ENCODE results near the gene SBF1.
A peak's percentile ranks its signal among the peaks of the same experiment; 100 is the strongest.

The SBF1 gene

DNA sequence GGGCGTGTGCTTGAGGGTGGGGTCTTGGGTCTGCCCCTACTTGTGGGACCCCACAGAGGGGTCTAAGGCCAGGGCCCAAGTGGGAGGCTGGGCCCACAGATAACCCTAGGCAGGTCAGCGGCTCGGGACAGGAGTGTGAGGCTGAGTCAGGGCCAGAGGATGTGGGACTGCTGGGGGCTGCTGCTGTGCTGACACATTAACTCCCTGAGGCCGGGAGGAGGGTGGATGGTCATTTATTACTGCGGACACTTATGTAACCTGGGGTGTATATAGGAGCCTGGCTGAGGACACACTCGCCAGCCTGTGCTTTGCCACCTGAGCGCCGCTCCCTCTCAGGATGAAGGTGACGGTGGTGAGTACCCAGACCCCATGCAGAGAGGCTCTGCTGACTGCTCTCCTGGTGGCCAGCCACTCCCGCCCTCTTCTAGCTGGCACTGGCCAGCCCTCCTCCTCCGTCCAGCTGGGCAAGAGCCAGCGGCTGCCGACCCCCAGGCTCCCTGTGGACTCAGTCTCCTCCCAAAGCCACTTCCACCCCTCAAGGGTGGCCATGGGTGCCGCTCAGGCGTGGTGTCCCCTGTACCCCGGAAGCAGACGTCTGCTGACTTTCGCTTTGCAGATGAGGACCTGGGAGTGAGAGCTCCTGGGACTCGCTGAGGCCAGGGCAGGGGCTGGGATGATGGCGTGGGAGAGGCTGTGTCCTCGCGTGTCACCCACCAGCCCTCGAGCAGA lies 11.9 kb upstream of the SBF1 start, which contains the start of gene MIOX:
MIOX (plus strand) TSS at position 299 of the 729 bp plus-strand sequence; CDS start at position 338, 39 bp downstream.
- no peak for DNase-seq
- in situ Hi-C loops (cut with MboI; ENCODE audit: low pct_unique_long_range_greater_than_20kb, low sequenced_read_pairs) = loop anchor here (10.0 kb wide), 1 partner anchor 52 kb away; no protein-coding TSS in a partner anchor

DNA sequence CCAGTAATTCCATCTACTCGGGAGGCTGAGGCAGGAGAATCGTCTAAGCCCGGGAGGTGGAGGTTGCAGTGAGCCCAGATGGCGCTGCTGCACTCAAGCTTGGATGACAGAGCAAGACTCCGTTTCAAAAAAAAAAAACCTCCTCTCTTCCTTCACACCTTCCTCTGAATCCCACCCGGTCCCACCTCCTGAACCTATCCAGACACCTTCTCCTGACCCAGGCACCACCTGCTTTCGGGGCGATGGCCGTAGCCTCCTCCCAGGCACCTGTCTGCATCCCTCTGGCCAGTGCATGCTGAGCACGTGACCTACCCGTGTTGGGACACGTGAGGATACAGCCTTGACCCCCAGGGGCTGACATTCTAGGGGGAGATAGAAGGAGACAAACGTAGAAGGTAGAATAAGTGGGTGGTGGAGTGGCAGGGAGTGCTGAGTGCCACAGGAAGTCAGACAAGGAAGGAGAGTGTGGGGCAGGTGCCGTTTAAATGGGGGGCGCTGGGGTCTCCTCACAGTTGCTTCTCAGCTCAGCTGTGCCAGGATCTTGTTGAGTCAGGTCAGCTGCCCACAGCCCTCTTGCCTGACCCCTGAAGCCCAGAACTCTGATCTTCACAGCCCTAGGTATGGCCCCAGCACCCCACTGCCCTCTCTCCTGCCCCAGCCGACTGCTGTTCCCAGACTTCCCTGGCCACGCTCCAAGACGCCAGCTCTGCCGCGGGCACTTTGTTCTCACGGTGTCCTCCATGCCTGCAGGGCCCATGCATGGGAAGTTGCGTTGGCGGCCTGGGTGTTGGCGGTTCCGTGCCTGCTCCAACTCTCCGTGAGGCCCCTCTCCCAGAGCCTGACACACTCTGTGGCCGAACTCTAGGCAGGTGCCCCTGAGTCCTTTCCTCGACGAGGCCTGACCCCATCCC lies 10.6 kb upstream of the SBF1 start:
- in situ Hi-C loops (cut with MboI; ENCODE audit: low pct_unique_long_range_greater_than_20kb, low sequenced_read_pairs) = loop anchor here (10.0 kb wide), 1 partner anchor 51 kb away; no protein-coding TSS in a partner anchor

DNA sequence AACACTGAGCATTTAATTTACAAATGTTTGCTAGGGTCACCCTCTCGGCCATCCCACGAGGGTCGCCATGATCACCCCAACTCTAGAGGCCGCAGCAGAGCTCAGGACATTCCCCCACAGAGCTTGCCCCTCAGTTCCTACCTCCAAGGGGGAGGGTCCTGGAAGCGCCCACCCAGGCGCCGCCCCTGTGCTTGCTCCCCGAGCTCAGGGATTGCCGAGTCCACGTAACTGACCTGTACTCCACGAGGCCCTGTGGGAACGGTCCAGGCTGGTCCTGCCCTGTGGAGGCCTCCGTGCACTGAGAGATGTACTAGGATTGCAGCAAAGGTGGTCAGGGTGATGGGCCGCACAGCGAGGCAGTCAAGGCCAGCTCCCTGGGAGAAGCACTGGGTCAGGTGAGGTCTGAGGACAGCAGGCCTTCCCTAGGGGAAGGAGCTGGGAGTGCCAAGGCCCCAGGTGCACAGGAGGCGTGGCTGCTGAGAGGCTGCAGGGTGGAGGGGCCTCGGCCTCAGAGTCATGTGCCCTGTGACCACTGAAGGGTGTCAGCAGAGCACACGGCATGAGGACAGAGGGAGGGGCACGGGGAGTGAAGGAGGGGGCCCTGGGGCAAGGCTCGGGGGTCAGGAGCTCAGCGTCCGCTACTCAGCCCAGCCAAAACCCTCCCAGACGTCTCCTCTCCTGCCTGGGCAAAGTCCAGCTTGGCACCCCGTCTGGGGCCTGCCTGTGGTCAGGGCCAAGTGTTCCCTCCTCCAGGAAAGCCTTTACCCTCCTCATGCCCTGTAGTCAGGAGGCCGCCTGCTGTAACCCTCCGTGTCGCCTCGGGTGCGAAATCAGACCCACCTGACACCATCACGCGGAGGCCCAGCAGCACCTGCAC lies 9.4 kb upstream of the SBF1 start:
- no peak for DNase-seq
- in situ Hi-C loops (cut with MboI; ENCODE audit: low pct_unique_long_range_greater_than_20kb, low sequenced_read_pairs) = loop anchor here (10.0 kb wide), 1 partner anchor 49 kb away; no protein-coding TSS in a partner anchor

More for the DNA sequence above, 10.6 kb upstream of the SBF1 start:
- DNase-seq = no peak

DNA sequence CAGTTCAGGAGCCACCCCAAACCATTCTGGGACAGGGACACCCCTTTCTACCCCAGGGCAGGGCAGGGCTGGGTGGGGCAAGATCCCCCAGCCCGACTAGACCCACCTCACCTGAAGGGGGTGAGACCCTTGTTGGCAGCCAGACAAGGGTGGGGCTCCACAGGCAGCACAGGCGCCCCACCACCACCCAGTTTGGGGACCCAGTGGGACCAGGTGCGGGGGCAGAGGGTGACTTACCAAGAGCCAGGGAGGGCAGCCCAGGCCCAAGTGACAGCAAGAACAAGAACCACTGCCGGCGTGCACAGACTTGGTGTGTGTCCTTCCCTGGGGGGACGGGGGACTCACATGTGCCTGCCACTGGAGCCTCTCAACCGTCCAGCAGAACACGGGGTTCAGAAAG lies 8.7 kb upstream of the SBF1 start:
- in situ Hi-C loops (cut with MboI; ENCODE audit: low pct_unique_long_range_greater_than_20kb, low sequenced_read_pairs) = loop anchor here (10.0 kb wide), 1 partner anchor 49 kb away; no protein-coding TSS in a partner anchor
- DNase-seq = no peak

DNA sequence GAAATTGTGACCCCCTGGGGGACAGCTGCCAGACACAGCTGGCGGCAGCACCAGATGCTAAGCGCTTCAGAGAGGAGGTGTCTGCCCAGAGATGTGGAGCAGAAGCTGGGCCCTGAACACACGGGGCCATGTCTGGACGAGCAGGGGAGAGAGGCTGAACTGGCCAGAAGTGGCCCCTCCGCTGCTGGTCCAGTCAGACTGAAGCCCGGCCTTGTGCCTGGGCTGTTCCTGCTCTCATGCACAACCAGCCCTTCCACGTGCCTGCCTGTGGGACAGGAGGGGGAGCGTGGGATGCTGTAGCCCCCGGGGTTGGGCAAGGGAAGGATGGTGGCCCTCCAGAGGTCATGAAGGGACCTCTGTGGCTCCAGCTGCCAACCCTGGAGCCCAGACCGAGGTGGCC lies 8.3 kb upstream of the SBF1 start:
- DNase-seq = no peak
- in situ Hi-C loops (cut with MboI; ENCODE audit: low pct_unique_long_range_greater_than_20kb, low sequenced_read_pairs) = loop anchor here (10.0 kb wide), 1 partner anchor 48 kb away; no protein-coding TSS in a partner anchor

DNA sequence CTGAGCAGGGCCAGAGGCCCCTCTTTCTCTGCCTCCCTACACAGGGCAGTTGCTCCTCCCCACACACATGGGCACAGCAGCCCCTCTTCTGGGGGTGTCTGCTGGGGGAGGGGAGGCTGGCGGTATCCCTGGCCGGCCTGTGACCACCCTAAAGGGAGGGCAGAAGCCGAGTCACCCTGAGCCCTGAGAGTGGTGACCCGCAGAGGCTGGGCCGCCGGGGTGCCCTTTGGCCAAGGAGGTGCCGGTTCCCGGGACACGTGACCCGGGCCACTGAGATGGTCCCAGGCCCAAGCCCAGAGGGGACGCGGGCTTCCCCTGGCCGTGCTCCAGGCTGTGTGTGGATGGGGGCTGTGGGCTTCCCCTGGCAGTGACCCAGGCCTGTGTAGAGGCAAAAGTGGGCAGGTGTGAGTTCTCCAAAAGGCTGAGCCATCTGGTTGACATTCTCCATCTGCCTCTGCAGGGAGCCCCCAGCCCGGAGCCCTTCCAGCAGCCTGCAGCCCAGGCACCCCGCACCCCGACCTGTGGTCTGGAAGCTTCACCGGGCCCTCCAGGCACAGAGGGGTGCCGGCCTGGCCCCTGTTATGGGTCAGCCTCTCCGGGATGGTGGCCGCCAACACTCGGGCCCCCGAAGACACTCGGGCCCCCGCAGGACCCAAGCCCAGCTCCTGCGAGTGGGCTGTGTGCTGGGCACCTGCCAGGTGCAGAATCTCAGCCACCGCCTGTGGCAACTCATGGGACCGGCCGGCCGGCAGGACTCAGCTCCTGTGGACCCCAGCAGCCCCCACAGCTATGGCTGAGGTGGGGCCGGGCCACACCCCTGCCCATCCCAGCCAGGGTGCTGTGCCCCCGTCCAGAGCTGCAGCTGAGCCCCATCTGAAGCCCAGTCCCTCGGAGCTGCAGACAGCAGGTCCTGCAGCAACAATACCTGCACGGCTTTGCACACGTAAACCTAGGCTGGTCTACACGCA lies 7.6 kb upstream of the SBF1 start:
- in situ Hi-C loops (cut with MboI; ENCODE audit: low pct_unique_long_range_greater_than_20kb, low sequenced_read_pairs) = loop anchor here (10.0 kb wide), 1 partner anchor 48 kb away; no protein-coding TSS in a partner anchor
- DNase-seq = no peak

DNA sequence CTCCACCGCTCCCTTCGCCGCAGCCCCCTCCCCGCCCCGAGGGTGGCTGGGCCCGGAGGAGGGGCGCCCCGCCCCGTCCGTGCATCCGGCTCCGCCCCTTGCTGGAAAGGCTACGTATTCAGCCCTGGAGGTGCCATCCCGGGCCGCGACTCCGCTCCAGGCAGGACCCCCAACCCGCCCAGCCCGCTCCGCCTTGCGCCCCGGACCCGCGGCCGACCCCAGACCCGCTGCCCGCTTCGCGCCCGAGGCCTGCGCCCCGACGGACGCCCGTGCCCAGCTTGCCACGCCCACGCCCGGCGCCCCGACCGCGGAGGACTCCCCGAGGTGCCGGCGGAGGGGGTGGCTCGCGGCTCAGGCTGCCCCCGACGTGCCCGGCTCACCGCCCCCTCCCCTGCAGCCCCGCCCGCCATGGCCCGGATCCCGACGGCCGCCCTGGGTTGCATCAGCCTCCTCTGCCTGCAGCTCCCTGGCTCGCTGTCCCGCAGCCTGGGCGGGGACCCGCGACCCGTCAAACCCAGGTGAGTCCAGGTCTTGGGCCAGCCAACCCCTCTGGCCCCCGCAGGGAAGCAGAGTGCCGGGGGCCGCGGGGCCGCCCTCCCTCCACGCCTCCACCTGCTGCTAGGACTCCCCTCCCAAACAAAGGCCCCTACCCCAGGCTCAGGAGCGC lies 6.7 kb upstream of the SBF1 start, which contains the start of gene ADM2:
ADM2 (plus strand) TSS at position 104 of the 667 bp plus-strand sequence; CDS start at position 409, 305 bp downstream.
- in situ Hi-C loops (cut with MboI; ENCODE audit: low pct_unique_long_range_greater_than_20kb, low sequenced_read_pairs) = loop anchor here (10.0 kb wide), 1 partner anchor 47 kb away; no protein-coding TSS in a partner anchor
- no peak for DNase-seq

DNA sequence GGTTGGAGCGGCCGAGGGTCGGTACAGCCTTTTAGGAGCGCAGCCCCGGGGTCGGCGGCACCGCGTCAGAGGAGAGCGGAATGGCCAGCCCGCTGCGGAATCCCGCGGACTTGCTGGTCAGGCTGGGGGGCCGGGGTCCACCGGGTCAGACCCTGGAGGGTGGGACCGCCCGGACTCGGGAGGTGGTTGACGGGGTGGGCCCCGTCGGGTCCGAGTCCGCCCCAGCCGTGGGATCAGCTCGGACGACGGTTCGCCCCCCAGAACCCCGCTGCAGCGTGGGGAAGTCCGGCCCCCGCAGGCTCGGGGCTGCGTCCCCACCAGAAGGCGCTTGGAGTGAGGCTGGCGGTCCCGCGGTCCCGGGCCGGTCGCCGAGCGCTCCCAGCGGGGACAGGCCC lies 6.2 kb upstream of the SBF1 start:
- DNase-seq = no peak
- in situ Hi-C loops (cut with MboI; ENCODE audit: low pct_unique_long_range_greater_than_20kb, low sequenced_read_pairs) = loop anchor here (10.0 kb wide), 1 partner anchor 46 kb away; no protein-coding TSS in a partner anchor

DNA sequence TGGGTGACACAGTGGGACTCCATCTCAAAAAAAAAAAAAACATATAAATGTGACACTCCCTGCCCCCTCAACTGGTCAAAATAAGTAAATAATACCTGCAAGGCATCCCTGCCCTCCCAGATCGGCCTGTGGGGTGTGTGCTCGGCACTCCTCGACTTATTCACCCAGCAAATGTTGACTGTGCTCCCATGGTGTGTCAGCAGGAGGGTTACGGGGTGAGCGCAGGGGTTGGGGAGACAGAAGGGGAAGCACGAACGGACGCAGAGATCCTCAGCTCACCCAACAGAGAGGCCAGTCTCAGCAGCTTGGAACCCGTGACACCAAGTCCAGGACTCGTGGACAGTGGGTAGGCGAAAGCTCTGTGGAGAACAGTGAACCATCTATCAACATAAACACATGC lies 4.9 kb upstream of the SBF1 start:
- DNase-seq = no peak
- in situ Hi-C loops (cut with MboI; ENCODE audit: low pct_unique_long_range_greater_than_20kb, low sequenced_read_pairs) = loop anchor here (10.0 kb wide), 1 partner anchor 45 kb away; no protein-coding TSS in a partner anchor

DNA sequence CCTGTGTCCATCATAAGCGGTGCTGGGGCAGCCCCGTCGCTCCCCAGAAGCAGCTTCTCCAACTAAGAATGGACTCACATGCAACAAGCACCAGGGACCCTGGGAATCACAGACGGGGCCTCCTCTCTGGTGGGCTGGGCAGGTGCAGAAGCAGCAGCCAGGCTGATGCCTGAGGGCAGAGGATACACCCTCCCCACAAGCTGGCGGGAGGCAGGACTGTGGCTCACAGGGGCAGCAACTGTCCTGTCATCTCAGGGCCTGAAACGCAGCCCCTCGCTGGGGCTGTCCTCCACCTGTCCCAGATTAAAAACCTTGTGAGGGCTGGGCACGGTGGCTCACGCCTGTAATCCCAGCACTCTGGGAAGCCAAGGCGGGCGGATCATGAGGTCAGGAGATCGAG lies 3.1 kb upstream of the SBF1 start:
- no peak for DNase-seq
- in situ Hi-C loops (cut with MboI; ENCODE audit: low pct_unique_long_range_greater_than_20kb, low sequenced_read_pairs) = no loop called here

DNA sequence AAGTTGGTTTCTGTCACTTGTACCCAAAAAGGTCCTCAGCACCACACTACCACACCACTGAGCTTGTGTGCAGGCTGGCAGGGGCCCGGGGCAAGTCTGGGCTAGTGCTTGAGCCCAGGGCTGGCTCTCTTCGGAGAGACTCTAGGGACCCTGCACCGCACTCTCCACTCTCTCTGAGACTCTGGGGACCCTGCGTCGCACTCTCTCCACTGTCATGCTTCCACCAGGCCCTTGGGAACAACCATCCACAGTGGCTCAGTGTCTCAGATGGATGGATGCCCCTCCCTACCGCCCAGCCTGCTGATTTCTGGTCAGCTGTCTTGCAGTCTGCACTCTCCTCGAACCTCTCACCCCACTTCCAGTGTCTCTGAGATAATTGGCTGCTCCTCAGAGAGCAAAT lies 2.0 kb upstream of the SBF1 start:
- in situ Hi-C loops (cut with MboI; ENCODE audit: low pct_unique_long_range_greater_than_20kb, low sequenced_read_pairs) = no loop called here

DNA sequence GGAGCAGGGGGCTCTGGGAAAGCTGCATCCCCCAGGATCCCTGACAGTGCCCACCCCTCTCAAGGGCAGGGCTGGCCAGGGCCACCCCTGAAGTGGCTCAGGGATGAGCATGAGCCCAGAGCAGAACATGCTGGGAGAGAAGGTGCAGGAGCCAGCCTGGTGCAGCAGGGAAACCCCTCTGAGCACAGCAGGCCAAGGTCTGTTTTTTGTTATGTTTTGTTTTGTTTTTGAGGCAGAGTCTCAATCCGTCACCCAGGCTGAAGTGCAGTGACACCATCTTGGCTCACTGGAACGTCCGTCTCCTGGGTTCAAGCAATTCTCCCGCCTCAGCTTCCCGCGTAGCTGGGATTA lies 792 bp upstream of the SBF1 start:
- DNase-seq = no peak
- in situ Hi-C loops (cut with MboI; ENCODE audit: low pct_unique_long_range_greater_than_20kb, low sequenced_read_pairs) = no loop called here

More for the DNA sequence above, 2.0 kb upstream of the SBF1 start:
- no peak for DNase-seq

DNA sequence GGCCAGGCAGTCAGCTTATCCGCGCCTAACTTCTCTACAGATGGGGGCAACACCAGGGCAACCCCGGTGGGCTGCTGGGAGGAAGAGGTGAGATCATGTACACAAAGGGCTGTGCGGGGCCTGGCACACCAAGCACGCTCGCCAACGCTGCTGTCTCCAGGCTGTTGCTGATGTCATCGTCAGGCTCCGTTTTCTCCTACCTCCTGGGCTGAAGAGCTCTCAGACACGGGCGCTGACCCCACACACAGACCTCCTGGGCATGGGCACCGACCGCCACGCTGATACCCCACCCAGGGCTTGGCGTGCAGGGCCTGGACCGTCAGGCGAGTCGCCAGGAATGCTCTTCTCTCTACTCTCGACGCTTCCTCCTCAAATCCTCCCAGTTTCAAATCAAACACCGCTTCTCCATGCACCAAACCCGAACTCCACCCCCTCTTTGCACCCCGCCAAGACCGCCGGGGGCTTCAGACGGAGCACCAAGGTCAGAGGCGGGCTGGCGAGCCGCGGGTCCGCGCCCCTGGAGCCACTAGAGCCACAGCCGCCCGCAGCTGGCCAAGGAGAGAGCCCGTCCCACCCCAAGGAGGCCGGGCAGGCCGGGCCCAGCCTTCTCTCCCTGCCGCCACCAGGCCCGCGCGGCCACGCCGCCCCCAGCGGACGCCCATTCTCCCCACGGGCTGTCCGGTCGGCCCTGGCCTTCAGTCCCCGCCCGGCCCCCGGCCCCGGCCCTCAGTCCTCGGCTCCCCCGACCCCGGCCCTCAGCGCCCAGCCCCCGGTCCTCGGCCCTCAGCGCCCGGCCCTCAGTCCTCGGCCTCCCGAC lies 772 bp downstream of the SBF1 start:
- in situ Hi-C loops (cut with MboI; ENCODE audit: low pct_unique_long_range_greater_than_20kb, low sequenced_read_pairs) = no loop called here
- peak; percentile 30 for DNase-seq

DNA sequence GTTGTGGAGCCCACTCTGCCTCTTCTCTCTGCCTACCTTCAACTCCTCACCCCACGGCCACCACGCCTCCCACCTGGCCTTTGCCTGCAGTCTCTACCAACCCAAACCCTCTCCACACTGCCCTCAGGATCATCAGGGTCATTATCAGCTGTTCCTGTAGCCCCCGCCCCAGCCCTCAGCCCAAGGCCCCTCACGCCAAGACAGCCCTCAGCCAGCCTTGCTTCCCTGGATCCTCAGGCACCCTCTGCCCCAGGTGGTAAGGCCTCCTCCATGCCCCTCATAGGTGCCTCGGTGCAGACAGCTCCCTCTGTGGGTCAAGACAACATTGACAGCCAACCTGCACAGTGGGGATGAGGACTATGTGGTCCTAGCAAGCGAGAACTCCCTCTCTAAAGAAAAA lies 1.7 kb downstream of the SBF1 start:
- peak; percentile 46 for DNase-seq
- in situ Hi-C loops (cut with MboI; ENCODE audit: low pct_unique_long_range_greater_than_20kb, low sequenced_read_pairs) = no loop called here

DNA sequence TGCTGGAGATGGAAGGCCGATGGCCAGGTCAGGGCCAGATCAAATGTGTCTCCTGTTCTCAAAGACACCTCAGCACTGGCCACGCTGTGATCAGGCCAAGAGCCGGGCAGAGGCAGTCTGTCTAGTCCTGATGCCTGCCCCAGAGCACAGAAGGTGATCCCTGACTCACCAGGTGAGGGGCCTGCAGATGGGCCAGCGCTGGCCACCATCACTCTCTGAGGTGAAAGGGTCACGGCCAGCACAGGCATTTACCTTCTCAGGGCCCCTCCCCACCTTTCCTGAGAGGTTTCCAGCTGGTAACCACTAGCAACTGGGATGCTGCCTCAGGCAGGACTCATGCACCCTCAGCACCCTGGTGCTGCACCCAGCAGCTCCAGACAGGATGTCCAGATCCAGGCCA lies 2.9 kb downstream of the SBF1 start:
- no peak for DNase-seq
- in situ Hi-C loops (cut with MboI; ENCODE audit: low pct_unique_long_range_greater_than_20kb, low sequenced_read_pairs) = no loop called here

DNA sequence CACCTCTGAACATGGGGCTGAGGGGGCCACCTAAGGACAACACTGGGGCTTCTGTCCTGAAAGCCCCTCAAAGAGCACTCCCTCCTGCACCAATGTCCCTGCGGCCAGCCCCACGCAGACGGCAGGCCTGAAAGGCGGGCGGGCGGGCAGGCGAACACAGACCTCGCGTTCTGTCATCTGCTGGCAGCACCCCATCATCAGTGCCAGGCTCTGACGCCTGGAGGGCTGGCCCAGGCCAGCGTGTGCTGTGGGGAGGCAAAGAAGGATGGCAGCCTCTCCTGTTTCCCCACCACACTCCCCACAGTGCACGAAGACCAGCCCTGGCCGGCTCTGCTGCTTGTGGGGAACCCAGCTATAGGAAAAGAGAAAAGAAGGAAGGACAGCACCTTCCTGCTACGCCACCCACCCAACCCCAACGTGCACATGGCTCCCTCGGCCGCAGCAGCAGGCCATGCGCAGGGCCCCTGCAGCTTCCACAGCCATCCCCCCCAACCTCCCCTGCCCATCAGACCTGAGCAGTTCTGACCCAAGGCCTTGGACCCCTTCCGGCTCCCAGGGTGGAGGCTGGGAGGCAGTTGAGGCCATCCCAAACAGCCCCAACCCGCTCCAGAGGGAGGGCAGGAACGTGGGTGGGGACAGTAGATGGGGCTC lies 3.5 kb downstream of the SBF1 start:
- DNase-seq = no peak
- in situ Hi-C loops (cut with MboI; ENCODE audit: low pct_unique_long_range_greater_than_20kb, low sequenced_read_pairs) = no loop called here
